Measurements from ENCODE around the gene PUS7.

PUS7 gene

GRCh38 chr7:105521717-105522463, at the start of gene PUS7:
Gene PUS7 (minus strand): TSS chr7:105522271. CDS start chr7:105508512, 13,759 bp downstream.
- TF ChIP-seq CTCF (conservative IDR thresholded peaks at IDR 0.05) (no peak), ZFX (IDR thresholded peaks at IDR 0.05) (peak; percentile 98)

GRCh38 chr7:105567821-105568220, 45.8 kb upstream of the PUS7 start:
- TF ChIP-seq CTCF (conservative IDR thresholded peaks at IDR 0.05) (no peak), ZFX (IDR thresholded peaks at IDR 0.05) (no peak)
- H3K27ac ChIP-seq = no peak overlapping the region

More at GRCh38 chr7:105521717-105522463, at the start of gene PUS7:
- peak within 1 kb of the TSS; percentile 96 for H3K27ac ChIP-seq

GRCh38 chr7:105567024-105567423, 45.0 kb upstream of the PUS7 start:
- no peak for TF ChIP-seq ZFX (IDR thresholded peaks at IDR 0.05)
- TF ChIP-seq CTCF (conservative IDR thresholded peaks at IDR 0.05) = no peak
- no peak overlapping the region for H3K27ac ChIP-seq

GRCh38 chr7:105565190-105565589, 43.1 kb upstream of the PUS7 start:
- H3K27ac ChIP-seq = no peak overlapping the region
- no peak for TF ChIP-seq CTCF (conservative IDR thresholded peaks at IDR 0.05)
- no peak for TF ChIP-seq ZFX (IDR thresholded peaks at IDR 0.05)

- TF ChIP-seq ZFX (IDR thresholded peaks at IDR 0.05) (no peak), CTCF (conservative IDR thresholded peaks at IDR 0.05) (no peak)
- H3K27ac ChIP-seq = no peak overlapping the region
Measured at GRCh38 chr7:105559926-105560325, 37.9 kb upstream of the PUS7 start.

GRCh38 chr7:105538339-105538738, 16.3 kb upstream of the PUS7 start:
- H3K27ac ChIP-seq = no peak overlapping the region
- TF ChIP-seq ZFX (IDR thresholded peaks at IDR 0.05) (no peak), CTCF (conservative IDR thresholded peaks at IDR 0.05) (no peak)

- no peak for TF ChIP-seq CTCF (conservative IDR thresholded peaks at IDR 0.05)
- TF ChIP-seq ZFX (IDR thresholded peaks at IDR 0.05) = no peak
- H3K27ac ChIP-seq = peak overlapping the region; percentile 81
Measured at GRCh38 chr7:105532709-105533460, 10.8 kb upstream of the PUS7 start.
